SK-N-SH (cell line): Measurements from ENCODE around the gene MAPK10. TPM values are rescaled to one million over a fixed set of nuclear protein-coding genes. Genes with fewer than 3 reads are reported as not detected.

Experiments used
- CTCF ChIA-PET: fragments of 300-600, 350-600 bp; formaldehyde crosslinking; extraction: SDS; loops from one replicate; lab custom pipeline; 2021; lab: Yijun Ruan, JAX
- POLR2A ChIA-PET: fragments of 350-600 bp; sonication (Branson Sonifier 250); formaldehyde crosslinking; extraction: SDS; loops from one replicate; lab custom pipeline; 2020; ENCODE audit warnings: antibody characterized with exemption, inconsistent platforms; lab: Yijun Ruan, JAX
- DNase-seq: peaks from one replicate; pipeline ENCODE4 v3.0.0; 2012
- H2AFZ ChIP-seq: fragments of 200-600 bp; sonication (generic); 2 replicates; pipeline ENCODE4 v1.8.1; 2016; ENCODE audit warnings: antibody characterized with exemption, mild to moderate bottlenecking, low read depth
- H3F3A ChIP-seq: fragments of 200-600 bp; sonication (generic); replicated peaks from 2 replicates; pipeline ENCODE3; 2016; ENCODE audit warnings: antibody characterized with exemption, mild to moderate bottlenecking; ENCODE audit not compliant: insufficient read depth
- H3K27ac ChIP-seq, 2 experiments: fragments of 200-500 bp in 1 of 2; fragments of 200-600 bp in 1 of 2; sonication (Bioruptor generic) in 1 of 2; sonication (generic), shearing (Covaris generic) in 1 of 2; 2 replicates each; pipeline versions ENCODE4 v1.5.1 to v1.6.1; 2014 to 2016; ENCODE audit warnings: low read depth in 2 of 2, inconsistent platforms in 1 of 2, low read length in 1 of 2, mild to moderate bottlenecking in 1 of 2, mixed read lengths in 1 of 2
- H3K27me3 ChIP-seq: fragments of 200-600 bp; sonication (generic), shearing (Covaris generic); 2 replicates; pipeline ENCODE4 v1.6.1; 2016; ENCODE audit warnings: mixed run types; ENCODE audit not compliant: insufficient read depth
- H3K36me3 ChIP-seq, 2 experiments: fragments of 200-500 bp in 1 of 2; fragments of 200-600 bp in 1 of 2; sonication (Bioruptor generic) in 1 of 2; sonication (generic) in 1 of 2; replicated peaks in 1 of 2; 2 replicates each; pipeline versions ENCODE3 to v1.5.1; 2014 to 2016; ENCODE audit warnings: low read length in 1 of 2, mild to moderate bottlenecking in 1 of 2; ENCODE audit not compliant: insufficient read depth in 2 of 2, control insufficient read depth in 1 of 2
- H3K4me1 ChIP-seq, 2 experiments: fragments of 200-500 bp in 1 of 2; fragments of 200-600 bp in 1 of 2; sonication (Bioruptor generic) in 1 of 2; sonication (generic), shearing (Covaris generic) in 1 of 2; 2 replicates each; pipeline versions ENCODE4 v1.5.1 to v1.6.1; 2014 to 2016; ENCODE audit warnings: low read depth in 1 of 2, low read length in 1 of 2, mixed run types in 1 of 2; ENCODE audit not compliant: insufficient read depth in 2 of 2, control insufficient read depth in 1 of 2
- H3K4me2 ChIP-seq: fragments of 200-600 bp; sonication (generic), shearing (Covaris generic); 2 replicates; pipeline ENCODE4 v1.6.1; 2017; ENCODE audit warnings: mixed run types
- H3K4me3 ChIP-seq, 2 experiments: fragments of 200-500 bp in 1 of 2; fragments of 200-600 bp in 1 of 2; sonication (Bioruptor generic) in 1 of 2; sonication (generic), shearing (Covaris generic) in 1 of 2; 2 replicates each; pipeline versions ENCODE4 v1.5.1 to v1.8.1; 2014 to 2016; ENCODE audit warnings: low read depth in 2 of 2, inconsistent platforms in 1 of 2, low read length in 1 of 2, mild to moderate bottlenecking in 1 of 2, mixed read lengths in 1 of 2, moderate library complexity in 1 of 2
- H3K79me2 ChIP-seq: fragments of 200-600 bp; sonication (generic); 2 replicates; pipeline ENCODE4 v1.8.1; 2017; ENCODE audit warnings: mild to moderate bottlenecking; ENCODE audit not compliant: insufficient read depth
- H3K9ac ChIP-seq: fragments of 200-600 bp; sonication (generic); 2 replicates; pipeline ENCODE4 v1.6.1; 2017; ENCODE audit warnings: mixed run types
- H3K9me2 ChIP-seq: fragments of 200-600 bp; sonication (generic); 2 replicates; pipeline ENCODE4 v1.6.1; 2017; ENCODE audit warnings: mixed run types
- H3K9me3 ChIP-seq: fragments of 200-600 bp; sonication (generic); 2 replicates; pipeline ENCODE4 v1.6.1; 2017; ENCODE audit warnings: mixed run types, mild to moderate bottlenecking, moderate library complexity
- H4K20me1 ChIP-seq: fragments of 200-600 bp; sonication (generic); 2 replicates; pipeline ENCODE4 v1.6.1; 2017; ENCODE audit warnings: mild to moderate bottlenecking, mixed run types; ENCODE audit not compliant: insufficient read depth
- EZH2phosphoT487 ChIP-seq: fragments of 200-600 bp; sonication (generic); IDR thresholded peaks from 2 replicates; pipeline ENCODE4 v1.6.1; 2017; ENCODE audit warnings: low read depth, mixed run types, mild to moderate bottlenecking, antibody characterized with exemption, moderate library complexity, borderline replicate concordance
- FOXM1 ChIP-seq: IDR thresholded peaks from 2 replicates; pipeline ENCODE4 v1.4.0; 2012; ENCODE audit warnings: low read depth, mild to moderate bottlenecking
- GABPA ChIP-seq: IDR thresholded peaks from 2 replicates; pipeline ENCODE4 v1.4.0; 2012; ENCODE audit warnings: low read depth, mild to moderate bottlenecking
- MXI1 ChIP-seq: IDR thresholded peaks from 2 replicates; pipeline ENCODE4 v1.6.1; 2012; ENCODE audit warnings: mild to moderate bottlenecking, low read depth, low read length, improper control_type of control experiment
- NRF1 ChIP-seq: IDR thresholded peaks from 2 replicates; pipeline ENCODE4 v1.6.1; 2012; ENCODE audit warnings: low read depth, mild to moderate bottlenecking, low read length
- POLR2AphosphoS5 ChIP-seq: IDR thresholded peaks from 2 replicates; pipeline ENCODE4 v1.6.1; 2012; ENCODE audit warnings: low read depth, low read length
- RAD21 ChIP-seq: IDR thresholded peaks from 2 replicates; pipeline ENCODE4 v1.6.1; 2012; ENCODE audit warnings: mild to moderate bottlenecking, low read length
- RFX5 ChIP-seq: IDR thresholded peaks from 2 replicates; pipeline ENCODE4 v1.6.1; 2012; ENCODE audit warnings: mild to moderate bottlenecking, improper control_type of control experiment, low read length
- TAF1 ChIP-seq: IDR thresholded peaks from 2 replicates; pipeline ENCODE4 v1.6.1; 2012; ENCODE audit warnings: low read depth, mild to moderate bottlenecking, low read length, moderate library complexity, borderline replicate concordance
- TCF12 ChIP-seq: IDR thresholded peaks from 2 replicates; pipeline ENCODE4 v1.4.0; 2012
- TEAD4 ChIP-seq: IDR thresholded peaks from 2 replicates; pipeline ENCODE4 v1.4.0; 2012; ENCODE audit warnings: mild to moderate bottlenecking, borderline replicate concordance; ENCODE audit not compliant: insufficient read depth
- polyA plus RNA-seq, 3 experiments: library from polyadenylated mRNA; depleted of rRNA; stranded (reverse); fragments of >200 nt; gene quantifications; 2 replicates each; pipeline ENCODE4 v1.2.3, GENCODE V29; 2012
- small RNA-seq, 7 experiments: library from RNA; depleted of rRNA; stranded (forward); fragments of <200 nt; gene quantifications; one replicate each; pipeline ENCODE3, GENCODE V24; 2012
- TF ChIP-seq, protein P1 (sequence below): IDR thresholded peaks from 2 replicates; pipeline ENCODE4 v1.4.0; 2012; ENCODE audit warnings: low read depth, borderline replicate concordance
- TF ChIP-seq, protein P2 (sequence below): fragments of 150-350 bp; IDR thresholded peaks from 2 replicates; pipeline ENCODE4 v1.6.1; 2017; ENCODE audit warnings: antibody characterized with exemption, low read length, low read depth, borderline replicate concordance
- TF ChIP-seq, protein P3 (sequence below): IDR thresholded peaks from 2 replicates; pipeline ENCODE4 v1.4.0; 2012; ENCODE audit warnings: low read depth

The MAPK10 gene
- polyA plus RNA-seq, 1 of the 3 experiments (the other 2 are of a cell fraction): 8.1 TPM

DNA sequence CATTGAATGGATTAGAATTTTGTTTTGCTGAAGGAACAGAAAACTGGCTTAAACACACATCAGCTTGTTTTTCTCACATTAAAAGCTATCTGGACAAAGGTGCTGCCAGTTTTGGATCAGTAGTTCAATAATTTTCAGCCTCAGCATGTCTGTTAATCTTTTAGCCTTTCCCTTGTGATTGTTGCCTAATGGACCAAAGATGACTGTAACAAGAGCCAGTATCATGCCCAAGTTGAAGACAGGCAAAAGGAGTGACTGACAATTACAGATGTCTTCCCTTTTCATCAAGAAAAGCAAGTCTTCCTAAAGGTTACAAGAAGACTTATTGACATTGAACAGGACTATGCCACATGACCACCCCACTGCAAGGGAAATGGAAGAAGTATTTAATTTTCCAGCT is 419.7 kb downstream of the MAPK10 start:
- H3K27ac ChIP-seq: no peak overlapping the region
- H4K20me1 ChIP-seq: no peaks in the 10 kb centered on the region
- no peaks in the 10 kb centered on the region for H3K9me2 ChIP-seq
- CTCF ChIA-PET: interaction anchor here (0.9 to 2.7 kb wide), 3 partner anchors 29 to 144 kb away, joined by 3 to 10 read pairs (median 4); no protein-coding TSS in a partner anchor
- no peaks in the 10 kb centered on the region for H3K27me3 ChIP-seq
- H3K4me3 ChIP-seq: no peak overlapping the region
- TF ChIP-seq TEAD4 (no peak), EZH2phosphoT487 (no peak), GABPA (no peak), FOXM1 (no peak), TAF1 (no peak), MXI1 (no peak), RFX5 (no peak), RAD21 (no peak), NRF1 (no peak), TCF12 (no peak), POLR2AphosphoS5 (no peak)
- TF ChIP-seq, protein P1, sequence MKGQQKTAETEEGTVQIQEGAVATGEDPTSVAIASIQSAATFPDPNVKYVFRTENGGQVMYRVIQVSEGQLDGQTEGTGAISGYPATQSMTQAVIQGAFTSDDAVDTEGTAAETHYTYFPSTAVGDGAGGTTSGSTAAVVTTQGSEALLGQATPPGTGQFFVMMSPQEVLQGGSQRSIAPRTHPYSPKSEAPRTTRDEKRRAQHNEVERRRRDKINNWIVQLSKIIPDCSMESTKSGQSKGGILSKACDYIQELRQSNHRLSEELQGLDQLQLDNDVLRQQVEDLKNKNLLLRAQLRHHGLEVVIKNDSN: no peak
- TF ChIP-seq, protein P2, sequence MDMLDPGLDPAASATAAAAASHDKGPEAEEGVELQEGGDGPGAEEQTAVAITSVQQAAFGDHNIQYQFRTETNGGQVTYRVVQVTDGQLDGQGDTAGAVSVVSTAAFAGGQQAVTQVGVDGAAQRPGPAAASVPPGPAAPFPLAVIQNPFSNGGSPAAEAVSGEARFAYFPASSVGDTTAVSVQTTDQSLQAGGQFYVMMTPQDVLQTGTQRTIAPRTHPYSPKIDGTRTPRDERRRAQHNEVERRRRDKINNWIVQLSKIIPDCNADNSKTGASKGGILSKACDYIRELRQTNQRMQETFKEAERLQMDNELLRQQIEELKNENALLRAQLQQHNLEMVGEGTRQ: no peak
- TF ChIP-seq, protein P3, sequence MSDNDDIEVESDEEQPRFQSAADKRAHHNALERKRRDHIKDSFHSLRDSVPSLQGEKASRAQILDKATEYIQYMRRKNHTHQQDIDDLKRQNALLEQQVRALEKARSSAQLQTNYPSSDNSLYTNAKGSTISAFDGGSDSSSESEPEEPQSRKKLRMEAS: no peak
- H3K9ac ChIP-seq: no peak overlapping the region
- H3K36me3 ChIP-seq: no peaks in the 10 kb centered on the region
- H3K4me1 ChIP-seq: no peaks in the 10 kb centered on the region
- DNase-seq: no peak
- no peak overlapping the region for H2AFZ ChIP-seq
- POLR2A ChIA-PET: no interaction called here
- no peaks in the 10 kb centered on the region for H3K9me3 ChIP-seq
- no peaks in the 10 kb centered on the region; the same call in 1 of the 2 replicates for H3K79me2 ChIP-seq
- no peak overlapping the region for H3K4me2 ChIP-seq
- no peaks in the 10 kb centered on the region for H3F3A ChIP-seq

Small RNAs within 50 kb of the gene (small RNA-seq; reads per million reads assigned to genes)
- 0 reads per million in 7 experiments for gene RN7SKP96

Other genes with a start within 250 kb of the MAPK10 start
- gene PTPN13, start 234.3 kb upstream of the MAPK10 start, polyA plus RNA-seq (2012; rRNA removed): 5.5 and 7.0 TPM in 2 replicates